Aorta (tissue), 5 donors: ENCODE results near the gene SEC16B. TPM values are rescaled to one million over a fixed set of nuclear protein-coding genes. Genes with fewer than 3 reads are reported as not detected.

ENCODE experiments used
- ATAC-seq: fragments of 200-7000 bp; cut with Tn5 transposase; one replicate; pipeline ENCODE4 v1.9.1; 2022; ENCODE audit warnings: moderate library complexity; ENCODE audit not compliant: low FRiP score
- DNase-seq, 2 donors: peaks; one replicate each; pipeline ENCODE4 v3.0.0-alpha.2; 2020
- H3K27ac ChIP-seq, 2 donors: one replicate each; pipeline ENCODE4 v1.5.1; 2013; ENCODE audit warnings: low read length in 2 of 2, mild to moderate bottlenecking in 2 of 2, moderate library complexity in 2 of 2, control low read depth in 1 of 2, inconsistent platforms in 1 of 2, low read depth in 1 of 2
- H3K27me3 ChIP-seq, 2 donors: one replicate each; pipeline ENCODE4 v1.6.1; 2013; ENCODE audit warnings: control low read depth in 1 of 2, low read length in 1 of 2, mild to moderate bottlenecking in 1 of 2, moderate library complexity in 1 of 2; ENCODE audit not compliant: insufficient read depth in 2 of 2, control insufficient read depth in 1 of 2
- H3K36me3 ChIP-seq, 2 donors: one replicate each; pipeline ENCODE4 v1.6.1; 2013; ENCODE audit warnings: control low read depth in 1 of 2, low read length in 1 of 2, mild to moderate bottlenecking in 1 of 2; ENCODE audit not compliant: insufficient read depth in 2 of 2, control insufficient read depth in 1 of 2
- H3K4me1 ChIP-seq, 2 donors: one replicate each; pipeline ENCODE4 v1.6.1; 2013; ENCODE audit warnings: low read length in 2 of 2, control low read depth in 1 of 2, mild to moderate bottlenecking in 1 of 2, moderate library complexity in 1 of 2; ENCODE audit not compliant: insufficient read depth in 2 of 2, control insufficient read depth in 1 of 2
- H3K4me3 ChIP-seq, 2 donors: one replicate each; pipeline ENCODE4 v1.5.1; 2013; ENCODE audit warnings: low read length in 2 of 2, control low read depth in 1 of 2, mild to moderate bottlenecking in 1 of 2
- H3K9me3 ChIP-seq: one replicate; pipeline ENCODE4 v1.6.1; 2013; ENCODE audit warnings: mild to moderate bottlenecking, low read length; ENCODE audit not compliant: control insufficient read depth
- WGBS, 2 donors: extraction: QIAGEN DNeasy Blood & Tissue Kit; methylation state at CpG; one replicate each; pipeline ENCODE4 v1.1.7; 2013; 5-methylcytosine and 5-hydroxymethylcytosine counted together
- intact Hi-C, 2 donors: fragments of 100-400 bp; cut with DNase I; formaldehyde crosslinking; loops; one replicate each; pipeline versions ENCODE4 v1.14.2 to v1.15.0; 2022
- polyA plus RNA-seq, 2 donors: library from polyadenylated mRNA; stranded (reverse); fragments of 200-250 nt; gene quantifications; one replicate each; pipeline ENCODE4 v1.2.3, GENCODE V29; 2013
- total RNA-seq, 2 donors: library from RNA; stranded (reverse); fragmentation: NEBNext Ultra II Directional; extraction: Animal tissue kit (Norgen Biotek cat#: 25700); gene quantifications; one replicate each; pipeline ENCODE4 v1.2.1, GENCODE V29; 2021
- donor health status: healthy with polysubstance abuse.
- donor health status: Bipolar disorder and iron deficiency.
- donor health status: DM: no; HTN: no; CAD: no.
- donor health status: DM: no; HTN: no; CAD: no.
- donor health status: DM: yes; HTN: yes; CAD: no.

The SEC16B gene
- total and polyA plus RNA-seq, 4 donors = 2.4 to 12.1 (median 7.5) TPM

DNA sequence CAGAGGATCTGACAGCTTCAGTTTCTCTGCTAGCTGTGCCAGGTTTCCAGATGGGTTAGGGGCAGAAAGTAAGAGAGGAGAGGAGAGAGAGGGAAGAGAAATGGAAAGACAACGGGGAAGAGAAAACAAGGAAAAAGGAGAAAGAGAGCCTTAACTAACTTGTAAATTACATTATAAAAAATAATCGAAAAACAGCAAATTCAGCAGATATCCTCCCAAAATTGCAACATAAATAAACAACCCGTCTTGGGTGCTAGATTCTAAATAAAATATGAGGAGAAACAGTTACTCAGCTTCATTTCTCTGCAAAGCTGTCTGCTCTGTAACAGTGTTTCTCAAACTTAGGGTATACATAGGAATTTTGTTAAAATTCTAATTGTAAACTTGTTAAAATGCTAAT lies 29.2 kb downstream of the SEC16B start:
- 79% methylated on average over 3 of the region's 3 CpGs for WGBS, 2 donors
- peaks cover 4 to 8% of the 10 kb centered on the region in 2 donors for H3K36me3 ChIP-seq
- intact Hi-C loops = loop anchor here in 1 of 2 donors (10.0 kb wide), 1 partner anchor 686 kb away; no protein-coding TSS in a partner anchor
- no peak overlapping the region for H3K4me3 ChIP-seq
- ATAC-seq (no peak), DNase-seq (no peak)
- H3K9me3 ChIP-seq = no peaks in the 10 kb centered on the region
- H3K4me1 ChIP-seq = no peaks in the 10 kb centered on the region
- H3K27ac ChIP-seq = no peak overlapping the region
- no peaks in the 10 kb centered on the region for H3K27me3 ChIP-seq

GRCh38 chr1:177937931-177938330 lies 31.9 kb downstream of the SEC16B start:
- peaks cover 8 to 9% of the 10 kb centered on the region in 2 donors for H3K36me3 ChIP-seq
- no peak for ATAC-seq
- no peak overlapping the region for H3K27ac ChIP-seq
- no peak for DNase-seq
- no peak overlapping the region for H3K4me3 ChIP-seq
- intact Hi-C loops = no loop called here
- no peaks in the 10 kb centered on the region for H3K4me1 ChIP-seq
- no peaks in the 10 kb centered on the region for H3K9me3 ChIP-seq
- WGBS, 2 donors = 81 to 85% methylated on average over 6 of the region's 6 CpGs
- H3K27me3 ChIP-seq = no peaks in the 10 kb centered on the region

DNA sequence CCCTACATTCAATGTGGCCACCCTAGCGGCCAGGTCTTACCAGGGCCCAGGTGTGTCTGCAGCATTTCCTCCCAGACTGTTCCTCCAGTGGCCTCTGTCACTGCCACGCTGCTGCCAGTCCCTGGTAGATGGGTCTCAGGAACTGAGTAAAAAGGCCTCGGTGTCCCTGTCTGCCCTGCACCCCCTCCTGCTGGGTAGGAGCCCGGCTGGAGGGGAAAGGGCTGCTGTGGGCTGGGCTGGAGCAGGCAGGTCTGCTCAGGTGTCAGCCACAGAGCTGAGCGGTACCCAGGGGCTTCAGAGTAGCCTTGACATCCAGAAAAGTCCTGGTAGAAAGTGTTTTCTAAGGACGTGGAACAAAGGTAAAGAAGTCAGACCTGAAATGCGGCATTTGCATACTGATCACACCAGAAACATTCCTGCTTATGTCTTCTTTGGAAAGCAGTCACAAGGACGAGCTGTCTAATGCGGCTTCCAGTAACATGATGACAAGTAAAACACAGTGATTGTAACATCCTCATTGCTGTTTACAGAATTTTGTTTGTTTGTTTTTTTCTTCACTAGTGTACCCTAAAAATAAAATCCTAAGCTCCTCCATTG lies 32.6 kb downstream of the SEC16B start:
- DNase-seq (no peak), ATAC-seq (no peak)
- H3K27me3 ChIP-seq = no peaks in the 10 kb centered on the region
- no peaks in the 10 kb centered on the region for H3K4me1 ChIP-seq
- H3K36me3 ChIP-seq = peaks cover 9 to 10% of the 10 kb centered on the region in 2 donors
- no peak overlapping the region for H3K4me3 ChIP-seq
- H3K27ac ChIP-seq = no peak overlapping the region
- WGBS, 2 donors = 82 to 83% methylated on average over 9 of the region's 9 CpGs
- intact Hi-C loops = no loop called here
- no peaks in the 10 kb centered on the region for H3K9me3 ChIP-seq

- H3K9me3 ChIP-seq = no peaks in the 10 kb centered on the region
- intact Hi-C loops = no loop called here
- DNase-seq (no peak), ATAC-seq (no peak)
- WGBS, 2 donors = 85 to 88% methylated on average over 8 of the region's 8 CpGs
- no peaks in the 10 kb centered on the region for H3K27me3 ChIP-seq
- no peak overlapping the region for H3K4me3 ChIP-seq
- H3K27ac ChIP-seq = no peak overlapping the region
- H3K4me1 ChIP-seq = no peaks in the 10 kb centered on the region
- H3K36me3 ChIP-seq = peaks cover 9 to 11% of the 10 kb centered on the region in 2 donors
These were observed 34.0 kb downstream of the SEC16B start for GRCh38 chr1:177935638-177936415.

- Histone ChIP-seq H3K4me1 (no peaks in the 10 kb centered on the region), H3K27ac (no peak overlapping the region), H3K4me3 (no peak overlapping the region), H3K9me3 (no peaks in the 10 kb centered on the region), H3K36me3 (peaks cover 9 to 12% of the 10 kb centered on the region in 2 donors), H3K27me3 (no peaks in the 10 kb centered on the region)
- 66 to 77% methylated on average over 3 of the region's 3 CpGs for WGBS, 2 donors
- no peak for ATAC-seq
- DNase-seq = no peak
- intact Hi-C loops = no loop called here
These were observed 34.9 kb downstream of the SEC16B start for GRCh38 chr1:177934927-177935326.

DNA sequence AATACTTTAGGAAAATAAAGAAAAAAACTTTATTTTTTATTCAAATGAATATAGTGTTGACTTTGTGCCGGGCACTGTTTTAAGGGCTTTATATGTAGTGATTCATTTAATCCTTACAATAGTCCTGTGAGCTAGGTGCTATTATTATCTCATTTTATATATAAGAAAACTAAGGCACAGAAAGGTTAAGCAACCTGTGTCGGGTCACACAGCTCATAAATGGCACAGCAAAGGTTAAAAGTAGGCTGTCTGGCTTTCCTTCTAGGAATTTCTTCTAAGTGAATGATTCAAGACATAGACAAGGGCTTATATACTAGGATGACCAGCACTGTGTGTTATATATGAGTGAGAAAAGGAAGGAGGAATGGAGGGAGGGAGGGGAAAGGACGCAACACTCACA lies 35.4 kb downstream of the SEC16B start:
- intact Hi-C loops = no loop called here
- Histone ChIP-seq H3K9me3 (no peaks in the 10 kb centered on the region), H3K4me1 (no peaks in the 10 kb centered on the region), H3K36me3 (peaks cover 9 to 12% of the 10 kb centered on the region in 2 donors), H3K27ac (no peak overlapping the region), H3K4me3 (no peak overlapping the region), H3K27me3 (no peaks in the 10 kb centered on the region)
- WGBS, 2 donors = 95% methylated on average over 3 of the region's 3 CpGs
- DNase-seq = no peak
- ATAC-seq = no peak

DNA sequence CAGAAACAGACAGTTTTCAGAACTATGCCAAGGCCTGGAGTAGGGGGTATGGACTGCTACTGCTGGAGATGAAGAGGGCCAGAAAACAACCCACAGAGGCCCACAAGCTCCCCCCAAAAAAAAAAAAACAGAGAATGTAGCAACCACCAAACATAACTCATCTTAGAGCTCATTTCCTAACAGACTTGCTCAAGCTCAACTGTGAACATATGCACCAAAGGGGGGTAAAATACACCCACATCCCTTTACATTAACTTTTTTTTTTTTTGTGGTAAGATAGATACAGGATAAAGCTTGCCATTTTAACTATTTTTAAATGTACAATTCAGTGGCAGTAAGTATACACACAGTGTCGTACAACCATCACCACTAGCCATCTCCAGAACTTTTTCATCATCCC lies 36.0 kb downstream of the SEC16B start:
- intact Hi-C loops = no loop called here
- Histone ChIP-seq H3K27ac (no peak overlapping the region), H3K9me3 (no peaks in the 10 kb centered on the region), H3K4me3 (no peak overlapping the region), H3K4me1 (no peaks in the 10 kb centered on the region), H3K27me3 (no peaks in the 10 kb centered on the region), H3K36me3 (peaks cover 9 to 12% of the 10 kb centered on the region in 2 donors)
- DNase-seq (no peak), ATAC-seq (no peak)
- WGBS, 2 donors = 86 to 92% methylated on average over 1 of the region's 1 CpG

DNA sequence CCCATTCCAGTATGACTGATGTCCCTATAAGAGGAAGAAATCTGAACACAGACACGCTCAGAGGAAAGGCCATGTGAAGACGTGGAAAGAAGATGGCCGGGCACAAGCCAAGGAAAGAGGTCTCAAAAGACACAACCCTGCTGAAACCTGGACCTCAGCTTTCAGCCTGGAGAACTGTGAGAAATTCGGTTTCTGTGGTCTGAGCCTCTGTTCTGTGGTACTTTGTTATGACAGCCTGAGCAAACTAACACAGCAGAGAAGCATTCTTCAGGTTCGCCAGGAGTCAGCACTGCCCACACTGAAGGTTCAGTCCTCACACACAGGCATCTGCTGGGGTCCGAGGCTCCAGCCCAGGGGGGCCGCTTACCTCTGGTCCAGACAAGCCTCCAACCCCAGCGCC lies 37.7 kb downstream of the SEC16B start:
- H3K27ac ChIP-seq = no peak overlapping the region
- no peak for DNase-seq
- ATAC-seq = no peak
- peaks cover 9 to 12% of the 10 kb centered on the region in 2 donors for H3K36me3 ChIP-seq
- intact Hi-C loops = no loop called here
- peaks cover 0 to 2% of the 10 kb centered on the region in 2 donors for H3K4me1 ChIP-seq
- H3K4me3 ChIP-seq = no peak overlapping the region
- no peaks in the 10 kb centered on the region for H3K9me3 ChIP-seq
- WGBS, 2 donors = 75 to 83% methylated on average over 8 of the region's 8 CpGs
- no peaks in the 10 kb centered on the region for H3K27me3 ChIP-seq

- ATAC-seq (no peak), DNase-seq (no peak)
- Histone ChIP-seq H3K9me3 (no peaks in the 10 kb centered on the region), H3K36me3 (peaks cover 0 to 5% of the 10 kb centered on the region in 2 donors), H3K4me3 (no peak overlapping the region), H3K27me3 (no peaks in the 10 kb centered on the region), H3K27ac (no peak overlapping the region), H3K4me1 (peaks cover 0 to 3% of the 10 kb centered on the region in 2 donors)
- intact Hi-C loops = no loop called here
- 80 to 81% methylated on average over 2 of the region's 2 CpGs for WGBS, 2 donors
These were observed 40.9 kb downstream of the SEC16B start for GRCh38 chr1:177928952-177929351.
